AG20443 (cell line): ENCODE measurements around the gene PTPN13.
"Not testable (repeated sequence)": the region's sequence is repeated elsewhere in the genome, so short reads cannot be mapped to it uniquely, and the experiment has no call there.

Source experiments
- DNase-seq: peaks from one replicate; pipeline ENCODE4 v3.0.0; 2012; ENCODE audit warnings: low spot score, mixed read lengths

The PTPN13 gene

DNA sequence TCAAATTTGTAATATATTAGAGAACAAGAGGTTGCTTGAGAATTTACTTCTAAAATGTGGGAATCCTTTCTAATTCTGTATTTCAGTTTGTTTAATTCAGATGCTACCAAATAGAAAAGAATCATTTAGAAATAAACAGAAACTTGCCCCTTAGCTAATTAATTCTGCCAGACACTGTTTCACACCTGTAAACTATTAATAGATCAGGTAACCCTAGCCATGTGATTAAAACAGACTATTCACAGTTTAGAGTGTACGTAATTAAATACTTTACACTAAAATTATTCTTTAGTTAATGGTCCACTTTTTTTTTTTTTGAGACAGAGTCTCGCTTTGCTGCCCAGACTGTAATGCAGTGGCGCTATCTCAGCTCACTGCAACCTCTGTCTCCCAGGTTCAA is 124.0 kb downstream of the PTPN13 start:
- DNase-seq: no peak

DNA sequence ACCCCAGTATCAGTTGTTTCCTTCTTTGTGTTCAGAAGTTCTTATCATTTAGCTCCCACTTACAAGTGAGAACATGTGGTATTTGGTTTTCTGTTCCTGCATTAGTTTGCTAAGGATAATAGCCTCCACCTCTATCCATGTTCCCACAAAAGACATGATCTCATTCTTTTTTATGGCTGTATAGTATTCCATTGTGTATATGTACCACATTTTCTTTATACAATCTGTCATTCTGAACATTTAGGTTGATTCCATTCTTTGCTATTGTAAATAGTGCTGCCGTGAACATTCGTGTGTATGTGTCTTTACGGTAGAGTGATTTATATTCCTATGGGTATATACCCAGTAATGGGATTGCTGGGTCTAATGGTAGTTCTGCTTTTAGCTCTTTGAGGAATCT is 125.0 kb downstream of the PTPN13 start:
- not testable (repeated sequence) for DNase-seq

DNA sequence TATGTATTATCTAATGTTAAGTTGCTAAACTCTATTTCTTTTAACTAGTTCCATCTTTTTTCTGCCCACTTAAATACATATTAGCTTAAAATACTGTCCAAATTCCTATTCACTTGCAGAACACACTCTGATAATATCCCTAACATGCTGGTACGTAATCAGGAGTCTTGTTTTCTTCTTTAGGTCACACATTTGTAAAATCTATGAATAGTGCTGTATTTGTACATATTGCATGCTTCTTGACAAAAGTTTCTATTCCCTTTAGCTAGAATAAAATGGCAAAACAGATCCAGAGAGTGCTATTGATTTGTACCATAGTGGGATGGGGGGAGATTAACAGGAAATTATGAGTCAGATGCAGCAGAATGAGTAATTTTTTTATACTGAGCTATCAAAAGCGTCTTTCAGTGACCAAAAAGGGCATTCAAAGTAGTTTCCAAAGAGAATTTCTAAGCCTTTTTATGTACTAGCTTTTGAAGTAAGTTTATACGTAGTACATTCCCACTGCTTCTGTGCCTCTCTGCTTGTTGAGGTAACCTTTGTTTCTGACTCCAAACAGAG is 126.5 kb downstream of the PTPN13 start:
- peak; percentile 13 for DNase-seq

DNA sequence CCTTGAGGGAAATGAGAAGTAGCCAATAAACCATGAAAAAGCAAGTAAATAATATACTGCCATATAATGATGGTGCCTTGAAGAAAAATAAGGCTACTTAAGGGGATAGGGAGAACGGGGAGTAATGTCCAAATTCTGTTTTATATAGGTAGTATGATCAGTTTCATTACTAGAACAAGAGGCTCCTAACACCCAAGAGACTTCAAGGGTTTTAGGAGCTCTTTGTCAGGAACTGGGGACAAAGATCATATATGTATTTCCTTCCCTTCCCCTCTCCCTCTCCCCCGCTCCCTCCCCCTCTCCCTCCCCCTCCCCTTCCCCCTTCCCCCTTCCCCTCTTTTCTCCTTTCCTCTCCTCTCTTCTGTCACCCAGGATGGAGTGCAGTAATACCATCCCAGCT is 127.3 kb downstream of the PTPN13 start:
- no peak for DNase-seq

DNA sequence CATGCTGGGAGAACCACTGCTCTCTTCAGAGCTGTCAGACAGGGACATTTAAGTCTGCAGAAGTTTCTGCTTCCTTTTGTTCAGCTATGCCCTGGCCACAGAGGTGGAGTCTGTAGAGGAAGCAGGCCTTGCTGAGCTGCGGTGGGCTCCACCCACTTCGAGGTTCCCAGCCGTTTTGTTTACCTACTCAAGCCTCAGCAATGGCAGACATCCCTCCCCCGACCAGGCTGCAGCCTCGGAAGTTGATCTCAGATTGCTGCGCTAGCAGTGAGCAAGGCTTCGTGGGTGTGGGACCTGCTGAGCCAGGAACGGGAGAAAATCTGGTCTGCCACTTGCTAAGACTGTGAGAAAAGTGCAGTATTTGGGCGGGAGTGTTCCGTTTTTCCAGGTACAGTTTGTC is 136.2 kb downstream of the PTPN13 start:
- DNase-seq: no peak

DNA sequence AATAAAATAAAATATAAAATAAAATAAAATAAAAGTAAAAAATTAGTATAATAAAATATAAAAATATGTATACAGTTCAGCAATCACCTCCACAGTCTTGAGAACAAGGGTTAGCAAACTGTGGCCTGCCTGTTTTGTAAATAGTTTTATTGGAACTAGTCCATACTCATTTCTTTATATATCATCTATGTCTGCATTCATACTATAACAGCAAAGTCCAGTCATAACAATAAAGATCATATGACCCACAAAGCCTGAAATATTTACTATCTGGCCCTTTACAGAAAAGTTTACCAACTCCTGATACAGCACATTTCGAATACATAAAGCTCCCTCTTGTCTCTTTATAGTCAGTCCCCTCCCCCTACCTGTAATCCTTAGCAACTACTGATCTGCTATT is 143.1 kb downstream of the PTPN13 start:
- no peak for DNase-seq

DNA sequence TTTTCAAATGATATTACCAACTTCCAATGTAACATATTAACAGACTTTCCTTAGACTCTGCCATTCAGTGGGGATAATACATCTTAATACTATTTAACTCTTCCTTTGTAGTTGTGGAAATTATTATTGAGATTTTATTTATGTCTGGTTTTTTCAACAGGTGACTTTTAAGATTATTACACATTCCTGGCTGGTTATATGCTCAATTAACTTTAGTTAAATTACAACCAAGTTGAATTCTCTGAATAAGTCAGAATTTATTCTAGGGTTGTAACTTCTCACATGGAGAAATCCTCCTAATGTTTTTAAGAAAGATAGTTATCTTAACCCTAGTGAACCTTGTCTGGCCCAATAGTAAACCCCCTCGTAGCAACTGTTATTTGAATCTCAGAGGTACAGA is 147.7 kb downstream of the PTPN13 start:
- DNase-seq: no peak

DNA sequence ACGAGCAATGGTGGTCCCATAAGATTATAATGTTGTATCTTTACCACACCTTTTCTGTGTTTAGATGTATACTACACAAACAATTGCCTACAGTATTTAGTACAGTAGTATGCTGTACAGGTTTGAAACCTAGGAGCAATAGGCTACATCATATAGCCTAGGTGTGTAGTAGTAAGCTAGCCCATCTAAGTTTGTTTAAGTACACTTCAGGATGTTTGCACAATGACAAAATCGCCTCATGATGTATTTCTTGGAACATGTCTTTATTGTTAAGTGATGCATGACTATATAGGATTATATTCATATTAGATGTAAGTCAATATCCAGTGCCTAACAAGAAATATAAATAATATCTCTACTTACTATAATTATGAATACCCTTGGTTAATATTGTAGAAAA is 150.5 kb downstream of the PTPN13 start:
- DNase-seq: no peak

DNA sequence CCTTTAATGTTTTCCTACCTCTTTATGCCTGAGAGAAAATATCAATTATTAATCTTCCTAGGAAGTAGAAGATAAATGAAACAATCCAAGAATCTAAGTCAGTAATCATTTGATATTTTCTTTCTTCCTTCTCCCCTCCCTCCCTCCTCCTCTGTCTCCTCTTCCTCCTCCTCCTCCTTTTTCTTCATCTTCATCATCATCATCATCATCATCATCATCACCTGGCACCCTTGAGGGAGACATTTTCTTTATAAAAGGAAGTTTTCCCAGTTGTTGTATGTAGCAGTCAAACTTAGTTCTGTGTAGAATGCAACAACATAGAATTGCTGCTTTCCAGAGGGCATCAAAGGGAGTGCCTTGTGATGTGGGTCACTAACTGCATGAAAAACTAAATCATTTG is 155.0 kb downstream of the PTPN13 start:
- no peak for DNase-seq

DNA sequence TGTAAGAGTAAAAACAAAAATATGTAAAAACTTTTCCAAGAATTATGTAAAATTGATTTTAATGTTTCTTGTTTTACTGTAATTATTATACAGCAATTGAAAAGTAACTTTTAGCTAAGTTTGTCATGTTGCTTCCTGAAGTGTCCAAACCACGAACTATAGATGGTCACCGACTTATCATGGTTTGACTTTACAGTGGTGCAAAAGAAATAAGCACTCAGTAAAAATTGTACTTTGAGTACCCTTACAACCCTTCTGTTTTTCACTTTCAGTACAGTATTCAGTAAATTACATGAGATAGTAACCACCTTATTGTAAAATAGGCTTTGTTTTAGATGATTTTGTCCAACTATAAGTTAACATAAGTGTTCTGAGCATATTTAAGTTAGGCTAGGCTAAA is 161.3 kb downstream of the PTPN13 start:
- no peak for DNase-seq

DNA sequence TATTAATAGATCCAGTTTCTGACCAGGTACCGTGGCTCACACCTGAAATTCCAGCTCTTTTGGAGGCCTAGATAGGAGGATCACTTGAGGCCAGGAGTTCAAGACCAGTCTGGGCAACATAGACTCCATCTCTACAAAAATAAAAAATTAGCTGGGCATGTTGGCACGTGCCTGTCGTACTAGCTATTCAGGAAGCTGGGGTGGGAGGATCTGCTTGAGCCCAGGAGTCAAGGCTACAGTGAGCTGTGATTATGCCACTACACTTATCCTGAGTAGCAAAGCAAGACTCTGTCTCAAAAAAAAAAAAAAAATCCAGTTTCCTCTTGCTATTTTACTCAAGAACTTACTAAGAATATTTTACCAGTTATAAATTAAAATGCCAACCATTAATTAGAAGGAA is 163.4 kb downstream of the PTPN13 start:
- DNase-seq: no peak

DNA sequence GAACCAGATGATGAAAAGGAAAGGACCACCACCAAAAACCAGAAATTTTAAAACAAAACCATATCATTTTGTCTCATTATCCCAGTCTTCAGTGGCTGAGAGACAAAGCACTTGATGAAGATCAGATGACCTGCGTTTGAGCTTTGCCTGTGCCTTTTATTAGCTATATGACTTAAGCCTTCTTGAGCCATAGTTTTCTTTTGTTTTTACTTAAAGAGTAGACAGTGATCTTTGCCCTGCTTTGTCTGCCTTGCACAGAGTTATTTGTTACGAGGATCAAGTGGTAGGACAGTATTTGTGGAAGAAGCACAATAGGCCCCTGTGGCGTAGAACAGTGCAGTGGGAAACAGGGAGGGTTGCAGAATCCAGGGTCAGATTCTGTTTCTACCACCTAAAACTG is 165.2 kb downstream of the PTPN13 start:
- DNase-seq: no peak

DNA sequence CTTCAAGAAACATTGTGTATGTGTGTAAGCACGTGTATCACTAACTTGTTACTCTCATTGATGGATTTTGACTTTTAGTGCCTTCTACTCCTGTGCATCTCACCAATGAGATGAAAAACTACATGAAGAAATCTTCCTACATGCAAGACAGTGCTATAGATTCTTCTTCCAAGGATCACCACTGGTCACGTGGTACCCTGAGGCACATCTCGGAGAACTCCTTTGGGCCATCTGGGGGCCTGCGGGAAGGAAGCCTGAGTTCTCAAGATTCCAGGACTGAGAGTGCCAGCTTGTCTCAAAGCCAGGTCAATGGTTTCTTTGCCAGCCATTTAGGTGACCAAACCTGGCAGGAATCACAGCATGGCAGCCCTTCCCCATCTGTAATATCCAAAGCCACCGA is 168.5 kb downstream of the PTPN13 start:
- DNase-seq: no peak

DNA sequence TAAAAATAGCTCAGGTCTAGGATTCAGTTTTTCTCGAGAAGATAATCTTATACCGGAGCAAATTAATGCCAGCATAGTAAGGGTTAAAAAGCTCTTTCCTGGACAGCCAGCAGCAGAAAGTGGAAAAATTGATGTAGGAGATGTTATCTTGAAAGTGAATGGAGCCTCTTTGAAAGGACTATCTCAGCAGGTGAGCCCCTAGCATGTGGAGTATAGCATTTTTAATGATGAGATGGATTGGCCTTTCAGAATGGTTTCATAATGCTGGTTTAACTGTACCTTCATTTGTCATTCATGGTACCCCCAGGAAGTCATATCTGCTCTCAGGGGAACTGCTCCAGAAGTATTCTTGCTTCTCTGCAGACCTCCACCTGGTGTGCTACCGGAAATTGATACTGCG is 175.7 kb downstream of the PTPN13 start:
- DNase-seq: no peak

DNA sequence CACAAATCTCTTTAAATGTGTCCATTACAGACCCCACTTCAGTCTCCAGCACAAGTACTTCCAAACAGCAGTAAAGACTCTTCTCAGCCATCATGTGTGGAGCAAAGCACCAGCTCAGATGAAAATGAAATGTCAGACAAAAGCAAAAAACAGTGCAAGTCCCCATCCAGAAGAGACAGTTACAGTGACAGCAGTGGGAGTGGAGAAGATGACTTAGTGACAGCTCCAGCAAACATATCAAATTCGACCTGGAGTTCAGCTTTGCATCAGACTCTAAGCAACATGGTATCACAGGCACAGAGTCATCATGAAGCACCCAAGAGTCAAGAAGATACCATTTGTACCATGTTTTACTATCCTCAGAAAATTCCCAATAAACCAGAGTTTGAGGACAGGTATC is 177.0 kb downstream of the PTPN13 start:
- DNase-seq: no peak

DNA sequence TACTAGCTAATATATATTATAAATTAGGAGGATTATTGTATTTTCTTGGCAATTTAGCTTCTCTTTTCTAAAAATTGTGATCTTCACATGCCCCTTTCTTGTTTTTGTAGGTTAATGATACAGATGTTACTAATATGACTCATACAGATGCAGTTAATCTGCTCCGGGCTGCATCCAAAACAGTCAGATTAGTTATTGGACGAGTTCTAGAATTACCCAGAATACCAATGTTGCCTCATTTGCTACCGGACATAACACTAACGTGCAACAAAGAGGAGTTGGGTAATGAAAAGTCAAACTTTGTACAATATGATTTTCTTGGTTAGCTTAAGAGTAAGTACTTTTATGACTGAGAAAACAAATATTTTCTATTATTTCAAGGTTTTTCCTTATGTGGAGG is 180.9 kb downstream of the PTPN13 start:
- DNase-seq: no peak

DNA sequence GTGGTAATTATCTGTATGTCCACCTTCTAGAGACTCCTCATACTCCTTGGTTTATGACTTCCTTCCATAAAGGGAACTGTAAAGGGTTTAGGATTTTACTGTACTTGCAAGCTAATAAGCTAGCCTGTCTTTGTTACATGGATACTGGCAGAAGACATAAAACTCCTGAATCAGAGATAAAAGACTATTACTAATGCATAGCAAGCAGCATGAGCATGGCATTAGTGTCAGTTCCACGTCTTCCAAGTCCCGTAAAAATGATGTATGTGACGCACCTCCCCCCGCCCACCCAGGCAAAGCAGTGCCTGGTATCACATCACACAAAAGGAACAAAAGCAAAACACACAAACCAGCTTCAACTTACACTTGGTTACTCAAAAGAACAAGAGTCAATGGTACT is 184.1 kb downstream of the PTPN13 start:
- no peak for DNase-seq

DNA sequence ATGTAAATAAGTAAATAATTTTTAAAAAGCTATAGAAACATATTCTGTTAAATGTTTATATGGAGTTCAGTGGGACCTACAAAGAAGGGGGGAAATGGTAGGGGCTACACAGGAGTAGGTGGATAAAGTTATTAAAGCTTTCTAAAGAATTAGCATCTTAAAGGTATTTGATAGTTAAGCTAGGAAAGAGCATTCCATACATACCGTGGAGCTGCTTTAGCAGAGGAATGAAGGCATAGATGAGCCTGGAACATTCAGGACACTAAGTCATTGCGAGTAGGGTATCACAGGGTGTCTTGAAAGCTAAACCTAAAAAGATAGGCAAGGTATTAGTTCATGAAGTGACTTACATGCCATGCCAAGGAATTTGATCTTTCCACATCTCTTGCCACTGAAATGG is 194.7 kb downstream of the PTPN13 start:
- DNase-seq: no peak

DNA sequence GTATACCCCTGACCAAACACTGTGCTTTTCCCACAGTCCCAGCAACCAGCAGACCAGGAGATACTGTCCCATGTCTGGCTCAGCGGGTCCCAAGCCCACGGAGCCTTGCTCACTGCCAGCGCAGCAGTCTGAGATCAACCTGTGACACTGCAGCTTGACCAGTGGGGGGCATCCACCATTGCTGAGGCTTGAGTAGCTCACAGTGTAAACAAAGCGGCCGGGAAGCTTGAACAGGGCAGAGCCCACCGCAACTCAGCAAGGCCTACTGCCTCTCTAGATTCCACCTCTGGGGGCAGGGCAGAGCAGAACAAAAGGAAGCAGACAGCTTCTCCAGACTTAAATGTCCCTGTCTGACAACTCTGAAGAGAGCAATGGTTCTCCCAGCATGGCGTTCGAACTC is 197.0 kb downstream of the PTPN13 start:
- DNase-seq: no peak

DNA sequence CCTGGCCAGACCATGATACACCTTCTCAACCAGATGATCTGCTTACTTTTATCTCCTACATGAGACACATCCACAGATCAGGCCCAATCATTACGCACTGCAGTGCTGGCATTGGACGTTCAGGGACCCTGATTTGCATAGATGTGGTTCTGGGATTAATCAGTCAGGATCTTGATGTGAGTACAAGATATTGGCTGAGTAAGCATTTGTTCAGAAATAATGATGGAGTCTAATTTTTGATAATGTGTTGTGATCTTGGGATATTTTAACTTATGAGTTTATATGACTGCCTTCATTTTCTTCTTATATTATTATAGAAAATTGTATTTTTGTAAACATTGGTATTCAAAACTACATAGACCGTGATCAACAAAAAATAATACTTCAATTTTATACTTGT is 215.7 kb downstream of the PTPN13 start:
- DNase-seq: no peak

DNA sequence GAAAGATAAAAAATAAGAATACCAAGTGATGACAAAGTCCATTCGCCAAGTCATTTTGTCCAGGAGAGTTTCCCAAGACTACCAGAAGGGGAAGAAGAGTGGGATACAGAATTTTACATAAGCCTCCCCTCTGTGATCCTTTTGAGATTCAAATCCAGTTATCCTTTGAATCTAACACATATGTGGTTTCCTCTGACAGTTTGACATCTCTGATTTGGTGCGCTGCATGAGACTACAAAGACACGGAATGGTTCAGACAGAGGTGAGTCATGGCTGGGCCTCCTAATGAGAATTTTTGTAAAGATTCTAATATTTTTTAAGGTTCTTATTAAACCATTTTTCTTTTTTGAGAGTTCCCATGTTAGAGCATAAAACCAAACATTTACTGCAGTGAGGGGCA is 216.7 kb downstream of the PTPN13 start:
- no peak for DNase-seq

DNA sequence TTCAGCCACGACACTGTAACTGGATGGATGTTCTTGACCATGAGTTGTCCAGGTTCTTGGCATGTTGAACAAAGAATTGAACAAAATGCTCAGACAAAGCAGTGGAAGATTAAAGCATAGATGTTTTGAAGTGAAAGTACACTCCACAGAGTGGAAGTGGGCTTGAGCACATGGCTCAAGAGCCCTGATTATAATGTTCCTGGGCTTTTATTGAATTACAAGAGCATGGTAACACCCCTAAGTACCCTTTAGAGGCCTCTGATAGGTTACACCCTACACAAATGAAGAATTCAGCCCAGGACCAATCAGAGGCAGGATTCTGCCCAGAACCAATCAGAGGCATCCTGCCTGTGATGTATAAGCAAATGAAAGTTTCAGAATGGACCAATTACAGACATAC is 221.5 kb downstream of the PTPN13 start:
- DNase-seq: no peak

DNA sequence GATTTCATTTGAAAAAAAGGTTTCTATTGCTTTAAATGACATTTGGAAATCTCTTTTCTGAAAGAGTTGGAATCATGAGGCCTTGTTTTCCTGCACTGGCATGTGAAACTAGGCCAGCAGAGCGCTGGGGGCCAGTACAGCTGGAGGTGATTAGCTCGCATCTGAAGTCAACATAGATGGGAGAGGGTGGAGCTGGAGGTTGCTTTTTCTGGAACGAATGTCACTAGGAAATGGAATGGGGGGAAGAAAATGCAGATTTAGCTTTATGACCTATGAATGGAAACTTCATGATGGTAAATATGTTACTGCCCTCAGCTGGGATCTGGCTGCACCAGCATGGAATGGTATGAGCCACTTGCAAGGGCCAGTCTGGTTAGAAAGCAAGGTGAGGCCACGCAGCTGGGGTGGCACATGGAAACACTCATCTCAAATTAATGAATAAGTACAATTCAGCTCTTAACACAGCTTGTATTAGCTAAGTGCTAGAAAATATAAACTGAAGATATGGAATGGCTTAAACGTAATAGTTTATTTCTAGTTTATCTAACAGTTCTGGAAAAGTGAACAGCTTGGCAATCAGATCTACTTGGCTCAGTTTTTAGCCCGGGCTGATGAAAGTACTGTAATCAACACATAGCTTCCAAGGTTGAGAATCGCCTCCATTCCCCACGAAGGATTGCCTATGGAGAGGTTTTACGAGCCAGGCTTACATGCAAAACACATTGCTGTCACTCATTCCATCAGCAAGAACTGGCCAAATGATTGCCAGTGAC is 222.6 kb downstream of the PTPN13 start:
- peak; percentile 88 for DNase-seq

DNA sequence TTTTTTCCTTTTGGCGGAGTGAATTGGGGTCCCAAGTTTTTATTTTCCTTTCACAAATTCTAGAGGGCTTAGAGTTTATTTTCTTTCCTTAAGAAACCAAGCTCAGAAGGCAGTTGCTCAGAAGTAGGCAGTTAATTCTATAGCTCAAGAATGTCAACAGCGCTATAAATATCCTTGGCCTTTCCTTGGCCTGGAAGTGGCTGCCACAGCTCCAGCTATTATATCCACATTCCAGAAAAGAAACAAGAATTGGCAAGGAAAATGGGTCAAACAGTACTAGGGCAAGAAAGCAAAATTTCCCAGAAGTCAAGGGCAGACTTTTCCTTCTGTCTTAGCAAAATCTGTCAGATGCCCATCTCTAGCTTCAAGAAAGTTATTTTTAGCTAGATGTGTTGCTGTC is 224.1 kb downstream of the PTPN13 start:
- no peak for DNase-seq
